GM21447 (cell line): ENCODE data around the gene SPOUT1.
A peak's percentile ranks its signal among the peaks of the same experiment; 100 is the strongest.

Source experiments
- ATAC-seq: cut with Tn5 transposase; IDR thresholded peaks from one replicate; pipeline ENCODE4 v1.9.1; 2021; ENCODE audit not compliant: unreplicated experiment

The SPOUT1 gene

GRCh38 chr9:128836509-128837145, 7.0 kb upstream of the SPOUT1 start:
- ATAC-seq, result no peak

- no peak for ATAC-seq
Measured at GRCh38 chr9:128835246-128836210, 5.9 kb upstream of the SPOUT1 start.

- ATAC-seq, result no peak
Measured at GRCh38 chr9:128833696-128834095, 4.1 kb upstream of the SPOUT1 start.

GRCh38 chr9:128828719-128829452, 708 bp downstream of the SPOUT1 start:
- ATAC-seq, result no peak

GRCh38 chr9:128828267-128828666, 1.3 kb downstream of the SPOUT1 start:
- no peak for ATAC-seq

GRCh38 chr9:128825923-128826700, 3.5 kb downstream of the SPOUT1 start:
- no peak for ATAC-seq

GRCh38 chr9:128824911-128825310, 4.7 kb downstream of the SPOUT1 start:
- no peak for ATAC-seq

- no peak for ATAC-seq
Measured at GRCh38 chr9:128823903-128824406, 5.6 kb downstream of the SPOUT1 start.

- ATAC-seq, result no peak
Measured at GRCh38 chr9:128823362-128823902, 6.2 kb downstream of the SPOUT1 start.

GRCh38 chr9:128822407-128823042, 7.1 kb downstream of the SPOUT1 start:
- no peak for ATAC-seq

GRCh38 chr9:128821584-128822406, 7.8 kb downstream of the SPOUT1 start:
- no peak for ATAC-seq

- ATAC-seq, result no peak
Measured at GRCh38 chr9:128820665-128821583, 8.7 kb downstream of the SPOUT1 start.

GRCh38 chr9:128819716-128820664, 9.6 kb downstream of the SPOUT1 start:
- no peak for ATAC-seq

GRCh38 chr9:128818839-128819715, 10.5 kb downstream of the SPOUT1 start:
- peak; percentile 37 for ATAC-seq

GRCh38 chr9:128818099-128818838, 11.3 kb downstream of the SPOUT1 start, which contains the start of gene ENDOG:
ENDOG (plus strand) TSS chr9:128818500; CDS start chr9:128818685, 185 bp downstream.
- ATAC-seq, result peak; percentile 84
